HEK293 (cell line): ENCODE results near the gene SARM1.
A peak's percentile ranks its signal among the peaks of the same experiment; 100 is the strongest.

Source experiments
- CTCF ChIA-PET: fragments of 350-600 bp; formaldehyde crosslinking; extraction: SDS; loops from one replicate; lab custom pipeline; 2021; ENCODE audit warnings: antibody characterized with exemption; lab: Yijun Ruan, JAX
- POLR2A ChIA-PET: fragments of 300-600 bp; formaldehyde crosslinking; extraction: SDS; loops from one replicate; lab custom pipeline; 2020; ENCODE audit warnings: antibody characterized with exemption, inconsistent platforms; lab: Yijun Ruan, JAX
- H3K27ac ChIP-seq: fragments of 200-500 bp; sonication (Bioruptor generic); 2 replicates; pipeline ENCODE4 v1.5.1; 2014; ENCODE audit warnings: low read depth, low read length, control low read depth, inconsistent platforms; ENCODE audit errors: extremely low read depth
- H3K36me3 ChIP-seq, 2 experiments: fragments of 200-500 bp in 1 of 2; sonication (Bioruptor generic) in 1 of 2; 1 replicate in 1 of 2; 2 replicates in 1 of 2; pipeline ENCODE4 v1.5.1; 2014 to 2017; ENCODE audit warnings: inconsistent platforms in 2 of 2, low read length in 2 of 2; ENCODE audit not compliant: control insufficient read depth in 2 of 2, insufficient read depth in 1 of 2
- H3K4me1 ChIP-seq: fragments of 200-500 bp; sonication (Bioruptor generic); 2 replicates; pipeline ENCODE4 v1.5.1; 2014; ENCODE audit warnings: mild to moderate bottlenecking, low read length, inconsistent platforms; ENCODE audit not compliant: control insufficient read depth, insufficient read depth
- H3K4me3 ChIP-seq: 2 replicates; pipeline ENCODE4 v1.5.1; 2011; ENCODE audit warnings: low read depth, mild to moderate bottlenecking, control low read depth, low read length, moderate library complexity
- H3K9me3 ChIP-seq: fragments of 200-500 bp; sonication (Bioruptor generic); 2 replicates; pipeline ENCODE4 v1.5.1; 2014; ENCODE audit warnings: low read depth, low read length, inconsistent platforms; ENCODE audit not compliant: control insufficient read depth, insufficient read depth
- CTCF ChIP-seq: fragments of 450-650 bp; formaldehyde crosslinking; IDR thresholded peaks from 2 replicates; pipeline ENCODE4 v1.5.1; 2016; ENCODE audit warnings: missing biosample characterization, missing genetic modification characterization
- EGR2 ChIP-seq: fragments of 450-650 bp; formaldehyde crosslinking; IDR thresholded peaks from 2 replicates; pipeline ENCODE4 v1.5.1; 2016; ENCODE audit warnings: low read depth, missing biosample characterization, missing genetic modification characterization
- HIC1 ChIP-seq: fragments of 450-650 bp; formaldehyde crosslinking; IDR thresholded peaks from 2 replicates; pipeline ENCODE4 v1.5.1; 2016; ENCODE audit warnings: missing biosample characterization, missing genetic modification characterization
- SP2 ChIP-seq: fragments of 450-650 bp; formaldehyde crosslinking; IDR thresholded peaks from 2 replicates; pipeline ENCODE4 v1.5.1; 2016; ENCODE audit warnings: missing biosample characterization, missing genetic modification characterization
- ZNF112 ChIP-seq: fragments of 450-650 bp; formaldehyde crosslinking; IDR thresholded peaks from 2 replicates; pipeline ENCODE4 v1.5.0; 2017; ENCODE audit warnings: missing biosample characterization, missing genetic modification characterization
- ZNF514 ChIP-seq: fragments of 450-650 bp; formaldehyde crosslinking; IDR thresholded peaks from 2 replicates; pipeline ENCODE4 v1.5.1; 2016; ENCODE audit warnings: missing biosample characterization, missing genetic modification characterization
- ZNF624 ChIP-seq: fragments of 450-650 bp; formaldehyde crosslinking; IDR thresholded peaks from 2 replicates; pipeline ENCODE4 v1.5.1; 2017; ENCODE audit warnings: missing biosample characterization, missing genetic modification characterization
- ZNF658 ChIP-seq: fragments of 450-650 bp; formaldehyde crosslinking; IDR thresholded peaks from 2 replicates; pipeline ENCODE4; 2016; ENCODE audit warnings: missing biosample characterization, missing genetic modification characterization
- ZNF76 ChIP-seq: fragments of 450-650 bp; formaldehyde crosslinking; IDR thresholded peaks from 2 replicates; pipeline ENCODE4; 2016; ENCODE audit warnings: low read depth, missing biosample characterization, missing genetic modification characterization, borderline replicate concordance
- ZNF768 ChIP-seq: fragments of 450-650 bp; formaldehyde crosslinking; IDR thresholded peaks from 2 replicates; pipeline ENCODE4 v1.5.1; 2018; ENCODE audit warnings: missing biosample characterization, mild to moderate bottlenecking, missing genetic modification characterization
- ZNF777 ChIP-seq: fragments of 450-650 bp; formaldehyde crosslinking; IDR thresholded peaks from 2 replicates; pipeline ENCODE4 v1.5.1; 2017; ENCODE audit warnings: missing biosample characterization, missing genetic modification characterization, borderline replicate concordance
- ZSCAN18 ChIP-seq: fragments of 450-650 bp; formaldehyde crosslinking; IDR thresholded peaks from 2 replicates; pipeline ENCODE4 v1.5.1; 2016; ENCODE audit warnings: missing biosample characterization, missing genetic modification characterization
- TF ChIP-seq, protein P1 (sequence below): fragments of 450-650 bp; formaldehyde crosslinking; IDR thresholded peaks from 2 replicates; pipeline ENCODE4 v1.5.1; 2016; ENCODE audit warnings: missing biosample characterization, missing genetic modification characterization

SARM1 gene

GRCh38 chr17:28390141-28390540, 18.6 kb downstream of the SARM1 start:
- peaks cover 57 to 60% of the 10 kb centered on the region in 2 experiments for H3K36me3 ChIP-seq
- no peaks in the 10 kb centered on the region for H3K4me1 ChIP-seq
- TF ChIP-seq ZNF768 (tag by site-specific recombination) (no peak), ZNF76 (tag by site-specific recombination) (no peak), ZNF514 (no peak), ZSCAN18 (tag by site-specific recombination) (no peak), HIC1 (tag by site-specific recombination) (no peak), ZNF658 (no peak), CTCF (no peak), EGR2 (tag by site-specific recombination) (no peak), ZNF624 (tag by site-specific recombination) (no peak)
- TF ChIP-seq, protein P1, sequence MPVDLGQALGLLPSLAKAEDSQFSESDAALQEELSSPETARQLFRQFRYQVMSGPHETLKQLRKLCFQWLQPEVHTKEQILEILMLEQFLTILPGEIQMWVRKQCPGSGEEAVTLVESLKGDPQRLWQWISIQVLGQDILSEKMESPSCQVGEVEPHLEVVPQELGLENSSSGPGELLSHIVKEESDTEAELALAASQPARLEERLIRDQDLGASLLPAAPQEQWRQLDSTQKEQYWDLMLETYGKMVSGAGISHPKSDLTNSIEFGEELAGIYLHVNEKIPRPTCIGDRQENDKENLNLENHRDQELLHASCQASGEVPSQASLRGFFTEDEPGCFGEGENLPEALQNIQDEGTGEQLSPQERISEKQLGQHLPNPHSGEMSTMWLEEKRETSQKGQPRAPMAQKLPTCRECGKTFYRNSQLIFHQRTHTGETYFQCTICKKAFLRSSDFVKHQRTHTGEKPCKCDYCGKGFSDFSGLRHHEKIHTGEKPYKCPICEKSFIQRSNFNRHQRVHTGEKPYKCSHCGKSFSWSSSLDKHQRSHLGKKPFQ (tag by site-specific recombination), result no peak
- TF ChIP-seq, all 188 proteins: peak for 0
- H3K9me3 ChIP-seq, result no peaks in the 10 kb centered on the region
- H3K4me3 ChIP-seq, result no peak overlapping the region
- ChIA-PET CTCF (interaction anchor here (1.7 kb wide), 1 partner anchor 26 kb away, joined by 5 read pairs; no protein-coding TSS in a partner anchor), POLR2A (no interaction called here)
- H3K27ac ChIP-seq, result no peak overlapping the region

GRCh38 chr17:28390563-28390962, 19.1 kb downstream of the SARM1 start:
- Histone ChIP-seq H3K4me3 (no peak overlapping the region), H3K9me3 (no peaks in the 10 kb centered on the region), H3K27ac (no peak overlapping the region), H3K4me1 (no peaks in the 10 kb centered on the region), H3K36me3 (peaks cover 56 to 61% of the 10 kb centered on the region in 2 experiments)
- CTCF ChIA-PET, result no interaction called here
- no peak for TF ChIP-seq SP2 (tag by site-specific recombination)
- POLR2A ChIA-PET, result interaction anchor here (1.0 kb wide), 1 partner anchor 55 kb away, joined by 4 read pairs; the partner anchor contains the start of gene TNFAIP1

- no peaks in the 10 kb centered on the region for H3K4me1 ChIP-seq
- TF ChIP-seq ZNF777 (tag by site-specific recombination), result no peak
- TF ChIP-seq ZNF112 (tag by site-specific recombination), result peak; percentile 99
- TF ChIP-seq, all 188 proteins: peak for 1
- H3K27ac ChIP-seq, result no peak overlapping the region
- no peak overlapping the region for H3K4me3 ChIP-seq
- POLR2A ChIA-PET, result interaction anchor here (1.0 to 1.3 kb wide), 2 partner anchors 14 to 55 kb away, joined by 4 to 11 read pairs; partner anchors contain the start of gene TNFAIP1
- no peaks in the 10 kb centered on the region for H3K9me3 ChIP-seq
- H3K36me3 ChIP-seq, result peaks cover 52 to 65% of the 10 kb centered on the region in 2 experiments
- CTCF ChIA-PET, result interaction anchor here (0.7 to 0.9 kb wide), 2 partner anchors 25 to 153 kb away, joined by 4 to 5 read pairs; no protein-coding TSS in a partner anchor
These were observed 19.5 kb downstream of the SARM1 start for GRCh38 chr17:28390984-28391383.
